ENCODE results near the gene CYBA. TPM values are rescaled to one million over a fixed set of nuclear protein-coding genes. Genes with fewer than 3 reads are reported as not detected.

CYBA gene
- total RNA-seq (2022) = 867 and 881 TPM in 2 replicates
- percentile 91 among the genes with signal in this experiment for Bru-seq, nascent RNA
- BruChase-seq, experiment 1, labeled RNA remaining after a 6-hour chase = percentile 94 among the genes with signal in this experiment
- percentile 96 among the genes with signal in this experiment for BruChase-seq, experiment 2, labeled RNA remaining after a 2-hour chase
- long read RNA-seq, transcript CYBA-201 (6 exons, 797 nt) = major isoform, 2,992 of 3,130 reads
- long read RNA-seq, partial matches to known transcripts = 63 of 3,130 reads
- long read RNA-seq, other reads (novel, unspliced or antisense) = 70 of 3,130 reads

DNA sequence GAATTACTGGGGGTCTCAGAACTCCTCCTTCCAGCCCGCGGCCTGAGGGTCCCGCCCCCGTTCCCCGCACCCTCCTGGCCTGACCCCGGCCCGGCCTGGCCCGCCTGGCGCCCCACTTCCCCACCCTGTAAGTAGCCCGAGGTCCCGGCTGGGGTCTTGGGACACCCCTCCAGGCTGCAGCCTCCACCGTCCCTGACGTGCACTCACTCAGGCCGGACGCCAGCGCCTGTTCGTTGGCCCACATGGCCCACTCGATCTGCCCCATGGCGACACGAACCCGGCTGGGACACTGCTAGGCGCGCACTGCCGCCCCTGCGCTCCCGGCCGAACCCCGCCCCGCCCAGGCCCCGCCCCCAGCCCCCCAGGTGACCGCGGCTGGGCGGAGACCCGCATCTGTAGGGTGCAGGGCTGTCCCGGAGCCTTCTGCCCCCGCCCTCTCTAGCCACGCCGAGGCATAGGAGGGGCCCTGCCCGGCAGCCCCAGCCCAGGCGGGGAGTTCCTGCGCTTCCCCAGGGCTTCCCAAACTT lies at the start of gene CYBA:
TSS of gene CYBA (minus strand) at position 305 of the 527 bp plus-strand sequence. CDS start at position 265, 40 bp downstream.
- peak within 1 kb of the TSS; percentile 87 for H3K27ac Mint-ChIP-seq (ENCODE audit: unreplicated experiment)
- H3K4me3 Mint-ChIP-seq (ENCODE audit: low read depth, unreplicated experiment) = peak within 1 kb of the TSS; percentile 91
- H3K4me1 Mint-ChIP-seq (ENCODE audit: low read depth, unreplicated experiment) = peaks cover 25% of the 10 kb centered on the region
- no TSS peak for BruUV-seq (replicated peaks)
- H3K9me3 Mint-ChIP-seq (ENCODE audit: low read depth, unreplicated experiment) = no peaks in the 10 kb centered on the region
- TF ChIP-seq, protein P1, sequence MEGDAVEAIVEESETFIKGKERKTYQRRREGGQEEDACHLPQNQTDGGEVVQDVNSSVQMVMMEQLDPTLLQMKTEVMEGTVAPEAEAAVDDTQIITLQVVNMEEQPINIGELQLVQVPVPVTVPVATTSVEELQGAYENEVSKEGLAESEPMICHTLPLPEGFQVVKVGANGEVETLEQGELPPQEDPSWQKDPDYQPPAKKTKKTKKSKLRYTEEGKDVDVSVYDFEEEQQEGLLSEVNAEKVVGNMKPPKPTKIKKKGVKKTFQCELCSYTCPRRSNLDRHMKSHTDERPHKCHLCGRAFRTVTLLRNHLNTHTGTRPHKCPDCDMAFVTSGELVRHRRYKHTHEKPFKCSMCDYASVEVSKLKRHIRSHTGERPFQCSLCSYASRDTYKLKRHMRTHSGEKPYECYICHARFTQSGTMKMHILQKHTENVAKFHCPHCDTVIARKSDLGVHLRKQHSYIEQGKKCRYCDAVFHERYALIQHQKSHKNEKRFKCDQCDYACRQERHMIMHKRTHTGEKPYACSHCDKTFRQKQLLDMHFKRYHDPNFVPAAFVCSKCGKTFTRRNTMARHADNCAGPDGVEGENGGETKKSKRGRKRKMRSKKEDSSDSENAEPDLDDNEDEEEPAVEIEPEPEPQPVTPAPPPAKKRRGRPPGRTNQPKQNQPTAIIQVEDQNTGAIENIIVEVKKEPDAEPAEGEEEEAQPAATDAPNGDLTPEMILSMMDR (IDR thresholded peaks at IDR 0.05; ENCODE audit: unreplicated experiment) = no peak
- intact Hi-C loops (cut with micrococcal nuclease; ENCODE audit: unreplicated experiment) = no loop called here
- DNase-seq = peak; percentile 95
- CTCF ChIA-PET = interaction anchor here (1.3 kb wide), 1 partner anchor 12 kb away, joined by 3 read pairs; no protein-coding TSS in a partner anchor
- no peaks in the 10 kb centered on the region for H3K27me3 Mint-ChIP-seq (ENCODE audit: unreplicated experiment)
- H3K36me3 Mint-ChIP-seq (ENCODE audit: insufficient read depth, unreplicated experiment) = peaks cover 98% of the 10 kb centered on the region

DNA sequence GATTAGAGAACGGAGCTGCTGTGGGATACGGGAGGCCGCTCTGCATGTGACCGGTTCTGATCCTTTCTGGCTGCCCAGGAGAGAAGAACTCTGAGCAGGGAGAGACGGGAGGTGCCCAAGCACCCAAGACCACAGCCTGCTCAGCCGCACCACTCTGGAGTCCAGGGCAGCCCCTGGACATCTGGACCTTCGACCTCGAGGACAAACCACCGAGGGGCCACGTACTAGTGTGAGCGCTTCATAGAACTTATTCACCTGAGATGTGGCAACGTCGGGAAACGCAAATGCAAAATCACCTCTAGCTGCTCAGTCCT lies 49.4 kb upstream of the CYBA start:
- BruUV-seq (replicated peaks) = no TSS peak
- Mint-ChIP-seq H3K36me3 (ENCODE audit: insufficient read depth, unreplicated experiment) (peaks cover 22% of the 10 kb centered on the region), H3K4me1 (ENCODE audit: low read depth, unreplicated experiment) (no peaks in the 10 kb centered on the region), H3K27ac (ENCODE audit: unreplicated experiment) (no peak overlapping the region), H3K4me3 (ENCODE audit: low read depth, unreplicated experiment) (no peak overlapping the region), H3K9me3 (ENCODE audit: low read depth, unreplicated experiment) (no peaks in the 10 kb centered on the region), H3K27me3 (ENCODE audit: unreplicated experiment) (no peaks in the 10 kb centered on the region)
- intact Hi-C loops (cut with micrococcal nuclease; ENCODE audit: unreplicated experiment) = no loop called here
- CTCF ChIA-PET = no interaction called here
- DNase-seq = no peak
- TF ChIP-seq, protein P1 (IDR thresholded peaks at IDR 0.05; ENCODE audit: unreplicated experiment) = no peak

DNA sequence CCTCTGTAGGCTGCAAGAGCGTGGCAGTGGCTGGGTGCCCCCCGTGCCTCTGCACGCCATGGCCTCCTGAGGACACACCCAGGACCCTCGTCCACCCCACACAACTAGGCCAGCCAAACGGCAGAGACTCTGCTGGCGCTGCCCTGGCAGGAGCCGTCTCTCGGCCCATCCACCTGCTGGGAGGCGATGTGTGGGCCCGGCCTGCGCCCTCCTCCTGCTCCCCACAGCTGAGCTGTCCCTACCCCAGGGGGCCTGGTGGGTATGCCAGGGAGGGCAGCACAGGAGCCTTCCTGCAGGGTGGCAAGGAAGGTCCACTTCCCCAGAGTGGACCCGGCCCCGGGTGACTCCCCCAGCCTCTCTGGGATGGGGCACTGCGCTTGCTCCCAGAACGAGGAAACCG lies 48.3 kb upstream of the CYBA start:
- intact Hi-C loops (cut with micrococcal nuclease; ENCODE audit: unreplicated experiment) = no loop called here
- BruUV-seq (replicated peaks) = no TSS peak
- H3K4me3 Mint-ChIP-seq (ENCODE audit: low read depth, unreplicated experiment) = no peak overlapping the region
- TF ChIP-seq, protein P1 (IDR thresholded peaks at IDR 0.05; ENCODE audit: unreplicated experiment) = no peak
- H3K4me1 Mint-ChIP-seq (ENCODE audit: low read depth, unreplicated experiment) = no peaks in the 10 kb centered on the region
- H3K27ac Mint-ChIP-seq (ENCODE audit: unreplicated experiment) = no peak overlapping the region
- H3K36me3 Mint-ChIP-seq (ENCODE audit: insufficient read depth, unreplicated experiment) = peaks cover 22% of the 10 kb centered on the region
- CTCF ChIA-PET = no interaction called here
- no peak for DNase-seq
- H3K27me3 Mint-ChIP-seq (ENCODE audit: unreplicated experiment) = no peaks in the 10 kb centered on the region
- no peaks in the 10 kb centered on the region for H3K9me3 Mint-ChIP-seq (ENCODE audit: low read depth, unreplicated experiment)

DNA sequence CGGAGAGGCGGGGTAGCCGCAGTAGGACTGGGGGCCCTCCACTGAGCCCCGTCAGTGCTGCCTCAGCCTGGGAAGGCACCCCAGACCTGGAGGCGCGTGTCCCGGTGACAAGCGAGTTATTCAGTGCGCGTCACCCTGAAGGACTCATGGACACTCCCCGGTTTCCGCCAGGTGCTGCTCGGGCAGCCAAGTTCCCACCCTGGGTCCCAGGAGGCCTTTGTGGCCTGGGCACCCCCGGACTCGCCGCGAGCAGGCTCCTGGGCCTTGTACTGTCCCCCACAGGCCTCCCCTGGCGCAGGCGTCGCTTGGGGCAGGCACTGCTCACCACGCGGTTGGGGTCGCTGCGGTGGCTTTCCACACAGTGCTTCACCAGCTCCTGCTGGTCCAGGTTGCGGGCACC lies 47.8 kb upstream of the CYBA start:
- Mint-ChIP-seq H3K36me3 (ENCODE audit: insufficient read depth, unreplicated experiment) (peaks cover 22% of the 10 kb centered on the region), H3K9me3 (ENCODE audit: low read depth, unreplicated experiment) (no peaks in the 10 kb centered on the region), H3K27ac (ENCODE audit: unreplicated experiment) (no peak overlapping the region), H3K4me1 (ENCODE audit: low read depth, unreplicated experiment) (no peaks in the 10 kb centered on the region), H3K4me3 (ENCODE audit: low read depth, unreplicated experiment) (no peak overlapping the region), H3K27me3 (ENCODE audit: unreplicated experiment) (no peaks in the 10 kb centered on the region)
- CTCF ChIA-PET = no interaction called here
- no peak for DNase-seq
- TF ChIP-seq, protein P1 (IDR thresholded peaks at IDR 0.05; ENCODE audit: unreplicated experiment) = no peak
- BruUV-seq (replicated peaks) = no TSS peak
- intact Hi-C loops (cut with micrococcal nuclease; ENCODE audit: unreplicated experiment) = no loop called here
